H1 (cell line): ENCODE data around the gene MAGI2. TPM values are rescaled to one million over a fixed set of nuclear protein-coding genes. Genes with fewer than 3 reads are reported as not detected.

Experiments
- CTCF ChIA-PET: fragments of 300-600 bp; sonication (Branson Sonifier 250); formaldehyde crosslinking; loops from one replicate; lab custom pipeline; 2021; ENCODE audit not compliant: partially characterized antibody; lab: Charles Lee
- POLR2A ChIA-PET: fragments of 300-600 bp; sonication (Branson Sonifier 250); formaldehyde crosslinking; loops from one replicate; lab custom pipeline; 2021; ENCODE audit warnings: inconsistent platforms; ENCODE audit not compliant: partially characterized antibody; lab: Charles Lee
- DNase-seq, 2 experiments: peaks; one replicate each; pipeline versions ENCODE4 v3.0.0 to v3.0.0-alpha.2; 2010 to 2022; ENCODE audit warnings: low spot score in 2 of 2, low read depth in 1 of 2, mixed read lengths in 1 of 2
- FAIRE-seq: peaks from 2 replicates; lab custom pipeline; 2011; peaks lifted over from hg19 to GRCh38; lab: Jason Lieb, UNC
- H2AFZ ChIP-seq: 2 replicates; pipeline ENCODE4 v1.8.1; 2012; ENCODE audit warnings: low read length, inconsistent platforms
- H2AK5ac ChIP-seq: 2 replicates; pipeline ENCODE4 v1.6.1; 2013; ENCODE audit warnings: low read depth, low read length
- H2BK120ac ChIP-seq: replicated peaks from 2 replicates; pipeline ENCODE3; 2013; ENCODE audit warnings: low read depth, low read length, inconsistent platforms
- H2BK12ac ChIP-seq: 2 replicates; pipeline ENCODE4 v1.6.1; 2013; ENCODE audit warnings: low read depth, low read length
- H2BK15ac ChIP-seq: 2 replicates; pipeline ENCODE4 v1.6.1; 2013; ENCODE audit warnings: low read length
- H2BK20ac ChIP-seq: 2 replicates; pipeline ENCODE4 v1.6.1; 2013; ENCODE audit warnings: low read length
- H2BK5ac ChIP-seq: 2 replicates; pipeline ENCODE4 v1.6.1; 2013; ENCODE audit warnings: low read depth, low read length
- H3K14ac ChIP-seq: 2 replicates; pipeline ENCODE4 v1.6.1; 2013; ENCODE audit warnings: inconsistent platforms; ENCODE audit not compliant: insufficient read length
- H3K18ac ChIP-seq: 2 replicates; pipeline ENCODE4 v1.6.1; 2013; ENCODE audit warnings: low read length; ENCODE audit errors: extremely low read depth
- H3K23ac ChIP-seq: 2 replicates; pipeline ENCODE4 v1.6.1; 2013; ENCODE audit warnings: inconsistent platforms; ENCODE audit not compliant: insufficient read length
- H3K23me2 ChIP-seq: 2 replicates; pipeline ENCODE4 v1.6.1; 2013; ENCODE audit warnings: low read depth, low read length
- H3K27ac ChIP-seq: 2 replicates; pipeline ENCODE4 v1.6.1; 2011; ENCODE audit warnings: low read depth, low read length, inconsistent platforms
- H3K27me3 ChIP-seq, 4 experiments: replicated peaks in 1 of 4; 1 replicate in 1 of 4; 2 replicates in 3 of 4; pipeline versions ENCODE4 v1.6.1 to v1.8.1; 2011 to 2013; ENCODE audit warnings: low read length in 3 of 4, mild to moderate bottlenecking in 3 of 4, inconsistent platforms in 2 of 4, mixed read lengths in 2 of 4, moderate library complexity in 1 of 4; ENCODE audit not compliant: control insufficient read depth in 3 of 4, insufficient read depth in 3 of 4; ENCODE audit errors: extremely low read depth in 1 of 4
- H3K36me3 ChIP-seq, 4 experiments: 2 replicates each; pipeline versions ENCODE4 v1.6.1 to v1.8.1; 2011 to 2013; ENCODE audit warnings: mild to moderate bottlenecking in 4 of 4, low read length in 3 of 4, moderate library complexity in 2 of 4, control low read depth in 1 of 4, inconsistent platforms in 1 of 4; ENCODE audit not compliant: insufficient read depth in 4 of 4, control insufficient read depth in 2 of 4
- H3K4ac ChIP-seq: replicated peaks from 2 replicates; pipeline ENCODE3; 2013; ENCODE audit warnings: low read length, low read depth, mixed read lengths, inconsistent platforms; ENCODE audit not compliant: insufficient read length
- H3K4me1 ChIP-seq, 4 experiments: replicated peaks in 1 of 4; 1 replicate in 1 of 4; 2 replicates in 3 of 4; pipeline versions ENCODE4 v1.6.1 to v1.8.1; 2011 to 2013; ENCODE audit warnings: low read length in 3 of 4, inconsistent platforms in 2 of 4, mixed read lengths in 1 of 4; ENCODE audit not compliant: insufficient read depth in 4 of 4, control insufficient read depth in 3 of 4
- H3K4me2 ChIP-seq, 2 experiments: 2 replicates each; pipeline versions ENCODE4 v1.6.1 to v1.8.1; 2011 to 2013; ENCODE audit warnings: low read depth in 2 of 2, low read length in 2 of 2, control low read depth in 1 of 2, inconsistent platforms in 1 of 2, mild to moderate bottlenecking in 1 of 2; ENCODE audit not compliant: insufficient read depth in 1 of 2
- H3K4me3 ChIP-seq, 4 experiments: fragments of 200-600, 300-600 bp in 1 of 4; sonication (generic), shearing (Covaris generic), sonication (Bioruptor Twin) in 1 of 4; 2 replicates each; pipeline versions ENCODE4 v1.5.1 to v1.8.1; 2011 to 2016; ENCODE audit warnings: low read length in 4 of 4, low read depth in 3 of 4, control low read depth in 2 of 4, inconsistent platforms in 2 of 4, mild to moderate bottlenecking in 2 of 4, mixed read lengths in 1 of 4, moderate library complexity in 1 of 4; ENCODE audit not compliant: insufficient read depth in 2 of 4; ENCODE audit errors: extremely low read depth in 1 of 4
- H3K56ac ChIP-seq: replicated peaks from 2 replicates; pipeline ENCODE3; 2013; ENCODE audit warnings: low read depth, mild to moderate bottlenecking, mixed read lengths, low read length, inconsistent platforms; ENCODE audit not compliant: insufficient read length
- H3K79me1 ChIP-seq: 2 replicates; pipeline ENCODE4 v1.6.1; 2013; ENCODE audit warnings: low read depth, low read length, control low read depth
- H3K79me2 ChIP-seq, 2 experiments: 2 replicates each; pipeline versions ENCODE4 v1.6.1 to v1.8.1; 2012 to 2013; ENCODE audit warnings: low read length in 2 of 2, mild to moderate bottlenecking in 2 of 2, inconsistent platforms in 1 of 2; ENCODE audit not compliant: insufficient read depth in 2 of 2, control insufficient read depth in 1 of 2
- H3K9ac ChIP-seq, 4 experiments: replicated peaks in 1 of 4; 1 replicate in 1 of 4; 2 replicates in 3 of 4; pipeline versions ENCODE4 v1.6.1 to v1.8.1; 2011 to 2013; ENCODE audit warnings: low read depth in 3 of 4, low read length in 3 of 4, control low read depth in 2 of 4, mild to moderate bottlenecking in 2 of 4, moderate library complexity in 2 of 4, inconsistent platforms in 1 of 4; ENCODE audit errors: extremely low read depth in 1 of 4
- H3K9me3 ChIP-seq, 2 experiments: 2 replicates each; pipeline versions ENCODE4 v1.6.1 to v1.8.1; 2012 to 2013; ENCODE audit warnings: mild to moderate bottlenecking in 2 of 2, moderate library complexity in 2 of 2, control low read depth in 1 of 2, inconsistent platforms in 1 of 2, low read depth in 1 of 2, low read length in 1 of 2, mixed read lengths in 1 of 2; ENCODE audit not compliant: insufficient read depth in 2 of 2
- H4K20me1 ChIP-seq, 2 experiments: replicated peaks in 1 of 2; 2 replicates each; pipeline versions ENCODE3 to v1.8.1; 2011 to 2013; ENCODE audit warnings: inconsistent platforms in 2 of 2, low read length in 2 of 2, mild to moderate bottlenecking in 1 of 2; ENCODE audit not compliant: insufficient read depth in 2 of 2, control insufficient read depth in 1 of 2
- H4K5ac ChIP-seq: 2 replicates; pipeline ENCODE4 v1.6.1; 2013; ENCODE audit warnings: low read length, low read depth, mixed read lengths, inconsistent platforms; ENCODE audit not compliant: insufficient read length
- H4K8ac ChIP-seq: 2 replicates; pipeline ENCODE4 v1.8.0; 2013; ENCODE audit warnings: mild to moderate bottlenecking, moderate library complexity, low read length, inconsistent platforms; ENCODE audit not compliant: insufficient read depth; ENCODE audit errors: extremely low read depth
- H4K91ac ChIP-seq: replicated peaks from 2 replicates; pipeline ENCODE3; 2013; ENCODE audit warnings: low read length, mixed read lengths, inconsistent platforms; ENCODE audit not compliant: insufficient read length
- CBX8 ChIP-seq: fragments of 300-800, 300-1000 bp; sonication (generic); IDR thresholded peaks from 2 replicates; pipeline ENCODE4 v1.7.1; 2016; ENCODE audit warnings: low read depth, low read length, borderline replicate concordance
- TCF12 ChIP-seq: IDR thresholded peaks from 2 replicates; pipeline ENCODE4 v1.6.1; 2011; ENCODE audit warnings: low read depth, mild to moderate bottlenecking, low read length
- WGBS, 2 experiments: shearing (Covaris generic) in 1 of 2; methylation state at CpG; one replicate each; pipeline versions ENCODE4 v1.1.6 to v1.1.7; 2013 to 2015; ENCODE audit warnings: low lambda C conversion rate in 2 of 2, mixed read lengths in 2 of 2, inconsistent platforms in 1 of 2, low coverage in 1 of 2, missing lambda C conversion rate in 1 of 2; ENCODE audit not compliant: insufficient replicate concordance in 2 of 2, insufficient coverage in 1 of 2, insufficient read length in 1 of 2; ENCODE audit errors: extremely low coverage in 1 of 2, missing lambda C conversion rate in 1 of 2; 5-methylcytosine and 5-hydroxymethylcytosine counted together
- polyA plus RNA-seq, 7 experiments: library from polyadenylated mRNA; depleted of rRNA in 3 of 7; stranded (reverse) in 5 of 7; unstranded in 2 of 7; fragments of >200 nt in 5 of 7; fragments of 200-250 nt in 2 of 7; gene quantifications; 1 replicate in 5 of 7; 2 replicates in 1 of 7; 4 replicates in 1 of 7; pipeline versions ENCODE4 v1.2.1 to v1.2.3, GENCODE V29; 2011 to 2013; ENCODE audit warnings: missing spikeins in 2 of 7, mixed read lengths in 2 of 7
- total RNA-seq: library from RNA; stranded (reverse); fragmentation: NEBNext Ultra II Directional; extraction: Animal tissue kit (Norgen Biotek cat#: 25700); gene quantifications from 2 replicates; pipeline ENCODE4 v1.2.1, GENCODE V29; 2021

Gene MAGI2
- total and polyA plus RNA-seq, 2 of the 8 experiments (the other 6 are each of a cell fraction or from before 2014, with no cell fraction given) = 6.0 to 27.3 TPM

DNA sequence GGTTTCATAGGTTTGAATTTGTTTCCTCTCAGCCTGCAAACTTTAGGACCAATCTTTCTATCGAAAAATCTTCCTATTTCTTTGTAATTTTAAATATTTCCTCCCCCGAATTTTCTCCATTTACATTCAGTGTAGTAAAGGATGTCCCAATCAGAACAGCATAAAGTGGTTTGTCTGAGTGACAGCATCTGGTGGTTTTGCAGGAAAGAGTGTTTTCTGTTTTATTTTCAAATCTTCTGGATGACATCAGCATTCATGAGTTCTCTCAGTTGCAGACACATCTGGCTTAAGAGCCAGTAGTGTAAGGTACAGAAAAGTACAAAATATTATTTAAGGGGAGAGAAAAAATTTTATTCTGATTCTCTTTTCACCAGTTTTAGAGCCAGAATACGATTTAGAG lies 1020.0 kb downstream of the MAGI2 start:
- no peaks in the 10 kb centered on the region for H3K79me2 ChIP-seq
- H3K9me3 ChIP-seq = no peaks in the 10 kb centered on the region
- H2BK20ac ChIP-seq = no peak overlapping the region
- H3K23me2 ChIP-seq = no peaks in the 10 kb centered on the region
- no peak overlapping the region for H3K4me3 ChIP-seq
- no peak overlapping the region for H3K27ac ChIP-seq
- no peaks in the 10 kb centered on the region for H4K20me1 ChIP-seq
- H3K23ac ChIP-seq = no peak overlapping the region
- no peak overlapping the region for H2BK120ac ChIP-seq
- H2AFZ ChIP-seq = no peak overlapping the region
- no peak overlapping the region for H4K91ac ChIP-seq
- CTCF ChIA-PET = interaction anchor here (0.6 to 2.5 kb wide), 12 partner anchors 17 to 482 kb away, joined by 3 to 19 read pairs (median 3); no protein-coding TSS in a partner anchor
- H3K4ac ChIP-seq = no peak overlapping the region
- H3K79me1 ChIP-seq = no peaks in the 10 kb centered on the region
- H3K36me3 ChIP-seq = no peaks in the 10 kb centered on the region
- no peak overlapping the region for H3K18ac ChIP-seq
- H3K9ac ChIP-seq = no peak overlapping the region
- no peak overlapping the region for H2BK12ac ChIP-seq
- DNase-seq = no peak
- H3K14ac ChIP-seq = no peak overlapping the region
- no peak overlapping the region for H2BK15ac ChIP-seq
- H2BK5ac ChIP-seq = no peak overlapping the region
- H3K56ac ChIP-seq = no peak overlapping the region
- POLR2A ChIA-PET = no interaction called here
- H3K4me2 ChIP-seq = no peak overlapping the region
- H4K5ac ChIP-seq = no peak overlapping the region
- no peak for FAIRE-seq
- 88 to 100% methylated on average over 2 to 3 of the region's 3 CpGs for WGBS, 2 experiments
- no peaks in the 10 kb centered on the region for H3K27me3 ChIP-seq
- TF ChIP-seq CBX8 (no peak), TCF12 (no peak)
- peaks cover 0 to 3% (median 0%) of the 10 kb centered on the region in 4 experiments; a peak in 2 of 7 replicates for H3K4me1 ChIP-seq
- no peak overlapping the region for H2AK5ac ChIP-seq
- no peak overlapping the region for H4K8ac ChIP-seq
